Spleen (tissue), 11 donors: ENCODE results near the gene SPC24. TPM values are rescaled to one million over a fixed set of nuclear protein-coding genes. Genes with fewer than 3 reads are reported as not detected.

Experiments
- DNase-seq: peaks from one replicate; pipeline ENCODE4 v3.0.0-alpha.2; 2020
- H3K27ac ChIP-seq, 8 donors: fragments of 200-600 bp; sonication (generic) in 7 of 8; 1 replicate in 4 of 8; 2 replicates in 4 of 8; pipeline versions ENCODE4 v1.5.0 to v1.8.0; 2016 to 2021; ENCODE audit warnings: inconsistent platforms in 4 of 8, mild to moderate bottlenecking in 4 of 8, moderate library complexity in 1 of 8
- H3K27me3 ChIP-seq, 7 donors: fragments of 200-600 bp; sonication (generic) in 6 of 7; replicated peaks in 1 of 7; 1 replicate in 4 of 7; 2 replicates in 3 of 7; pipeline versions ENCODE4 v1.5.0 to v1.8.0; 2016 to 2021; ENCODE audit warnings: inconsistent platforms in 3 of 7, mild to moderate bottlenecking in 1 of 7
- H3K36me3 ChIP-seq, 6 donors: fragments of 200-600 bp; sonication (generic) in 5 of 6; 1 replicate in 4 of 6; 2 replicates in 2 of 6; pipeline versions ENCODE4 v1.5.0 to v1.8.0; 2016 to 2021; ENCODE audit warnings: inconsistent platforms in 2 of 6
- H3K4me1 ChIP-seq, 6 donors: fragments of 200-600 bp; sonication (generic) in 5 of 6; 1 replicate in 3 of 6; 2 replicates in 3 of 6; pipeline versions ENCODE4 v1.5.0 to v1.8.0; 2016 to 2021; ENCODE audit warnings: inconsistent platforms in 3 of 6
- H3K4me3 ChIP-seq, 8 donors: fragments of 200-600 bp; sonication (generic) in 7 of 8; 1 replicate in 4 of 8; 2 replicates in 4 of 8; pipeline versions ENCODE4 v1.5.0 to v1.8.0; 2016 to 2021; ENCODE audit warnings: inconsistent platforms in 4 of 8, mild to moderate bottlenecking in 4 of 8, moderate library complexity in 2 of 8
- H3K9me3 ChIP-seq, 8 donors: fragments of 200-600 bp; sonication (generic) in 7 of 8; 1 replicate in 4 of 8; 2 replicates in 4 of 8; pipeline versions ENCODE4 v1.5.0 to v1.8.0; 2016 to 2021; ENCODE audit warnings: inconsistent platforms in 4 of 8
- POLR2A ChIP-seq, 3 donors: fragments of 450-650 bp; IDR thresholded peaks; one replicate each; pipeline ENCODE4 v1.5.1; 2017; ENCODE audit warnings: antibody characterized with exemption in 3 of 3, mild to moderate bottlenecking in 1 of 3
- POLR2AphosphoS5 ChIP-seq, 3 donors: sonication (generic); formaldehyde crosslinking; IDR thresholded peaks; one replicate each; pipeline ENCODE4 v1.5.1; 2017; ENCODE audit warnings: antibody characterized with exemption in 3 of 3
- WGBS, 5 donors: extraction: QIAGEN DNeasy Blood & Tissue Kit in 3 of 5; methylation state at CpG; one replicate each; pipeline versions ENCODE4 v1.1.5 to v1.1.7; 2013 to 2018; 5-methylcytosine and 5-hydroxymethylcytosine counted together
- intact Hi-C: fragments of 100-400 bp; cut with DNase I; formaldehyde crosslinking; loops from one replicate; pipeline ENCODE4 v1.15.0; 2023; ENCODE audit warnings: low total_unique reads
- polyA plus RNA-seq, 3 donors: library from polyadenylated mRNA; stranded (reverse); fragments of 200-250 nt; gene quantifications; one replicate each; pipeline ENCODE4 v1.2.1, GENCODE V29; 2013
- total RNA-seq, 7 donors: library from RNA; depleted of rRNA in 3 of 7; stranded (reverse); fragments of >200 nt in 3 of 7; fragmentation: NEBNext Ultra II Directional in 4 of 7; extraction: Animal tissue kit (Norgen Biotek cat#: 25700) in 4 of 7; gene quantifications; one replicate each; pipeline versions ENCODE4 v1.1.0 to v1.2.1, GENCODE V29; 2016 to 2021
- TF ChIP-seq, protein P1 (sequence below), 11 experiments: fragments of 200-600 bp in 7 of 11; fragments of 450-650 bp in 4 of 11; sonication (generic) in 4 of 11; IDR thresholded peaks in 8 of 11; conservative IDR thresholded peaks in 3 of 11; 1 replicate in 7 of 11; 2 replicates in 4 of 11; pipeline versions ENCODE4 v1.4.0 to v1.8.0; 2016 to 2021; ENCODE audit warnings: antibody characterized with exemption in 11 of 11, inconsistent platforms in 4 of 11, mild to moderate bottlenecking in 1 of 11
- donor health status: healthy with polysubstance abuse.
- donor health status: DM: no; HTN: no; CAD: no; lungs with moderate emphysema.
- donor health status: DM: no; HTN: no; CAD: no.
- donor health status: Bipolar disorder and iron deficiency.
- donor health status: healthy.
- donor health status: DM: no; HTN: no; CAD: no.
- donor health status: DM: yes; HTN: yes; CAD: no.

SPC24 gene
- total and polyA plus RNA-seq, 10 donors = 1.7 to 9.7 (median 3.7) TPM

DNA sequence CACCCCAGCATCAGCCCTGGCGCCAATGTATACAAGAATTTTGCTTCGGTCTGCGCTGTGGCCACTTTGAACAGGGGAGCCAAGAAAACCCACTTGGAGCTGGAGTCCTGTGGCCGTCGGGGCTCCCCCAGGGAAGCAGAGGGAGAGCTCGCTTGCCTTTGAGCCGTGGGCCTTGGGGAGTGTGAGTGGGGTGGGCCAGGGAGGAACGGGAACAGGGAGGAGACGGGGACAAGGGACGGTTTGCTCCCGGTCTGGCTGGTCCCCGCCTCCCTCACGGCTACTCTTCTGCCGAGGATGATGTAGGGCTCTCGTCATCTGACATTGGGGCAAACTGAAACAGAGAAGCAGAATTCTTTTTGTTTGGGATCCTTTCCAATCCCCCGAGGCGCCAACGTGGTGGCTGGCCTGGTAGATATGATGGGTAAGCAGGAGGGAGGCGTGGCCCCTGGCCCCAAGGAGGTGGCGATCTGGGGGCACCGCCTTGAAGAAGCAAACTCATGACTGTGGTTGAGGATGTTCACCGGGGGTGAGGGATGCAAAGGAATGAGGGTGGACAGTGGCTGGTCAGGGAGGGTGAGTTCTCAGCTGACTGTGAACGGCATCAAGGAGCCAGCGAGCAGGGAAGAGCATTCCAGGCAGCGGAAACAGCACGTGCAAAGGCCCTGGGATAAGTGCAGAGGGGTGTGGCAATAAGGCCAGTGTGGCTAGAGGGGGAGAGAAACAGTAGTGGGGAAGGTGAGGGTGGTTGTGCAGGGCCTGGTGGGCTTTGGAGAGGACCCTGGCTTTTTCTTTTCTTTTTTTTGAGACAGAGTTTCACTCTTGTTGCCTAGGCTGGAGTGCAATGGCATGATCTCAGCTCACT is 10.9 kb upstream of the SPC24 start:
- TF ChIP-seq, protein P1, sequence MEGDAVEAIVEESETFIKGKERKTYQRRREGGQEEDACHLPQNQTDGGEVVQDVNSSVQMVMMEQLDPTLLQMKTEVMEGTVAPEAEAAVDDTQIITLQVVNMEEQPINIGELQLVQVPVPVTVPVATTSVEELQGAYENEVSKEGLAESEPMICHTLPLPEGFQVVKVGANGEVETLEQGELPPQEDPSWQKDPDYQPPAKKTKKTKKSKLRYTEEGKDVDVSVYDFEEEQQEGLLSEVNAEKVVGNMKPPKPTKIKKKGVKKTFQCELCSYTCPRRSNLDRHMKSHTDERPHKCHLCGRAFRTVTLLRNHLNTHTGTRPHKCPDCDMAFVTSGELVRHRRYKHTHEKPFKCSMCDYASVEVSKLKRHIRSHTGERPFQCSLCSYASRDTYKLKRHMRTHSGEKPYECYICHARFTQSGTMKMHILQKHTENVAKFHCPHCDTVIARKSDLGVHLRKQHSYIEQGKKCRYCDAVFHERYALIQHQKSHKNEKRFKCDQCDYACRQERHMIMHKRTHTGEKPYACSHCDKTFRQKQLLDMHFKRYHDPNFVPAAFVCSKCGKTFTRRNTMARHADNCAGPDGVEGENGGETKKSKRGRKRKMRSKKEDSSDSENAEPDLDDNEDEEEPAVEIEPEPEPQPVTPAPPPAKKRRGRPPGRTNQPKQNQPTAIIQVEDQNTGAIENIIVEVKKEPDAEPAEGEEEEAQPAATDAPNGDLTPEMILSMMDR (IDR thresholded peaks at IDR 0.05 in 8 of 11, conservative IDR thresholded peaks at IDR 0.05 in 3 of 11) = no peak
- TF ChIP-seq POLR2A (IDR thresholded peaks at IDR 0.05) = no peak
- peak in 2 of 3 donors; percentile 63 to 66 for TF ChIP-seq POLR2AphosphoS5 (IDR thresholded peaks at IDR 0.05)
- DNase-seq = no peak
- Histone ChIP-seq H3K9me3 (no peaks in the 10 kb centered on the region), H3K27ac (peak overlapping the region in 7 of 8 donors; percentile 29 to 77 (median 63)), H3K27me3 (no peaks in the 10 kb centered on the region), H3K4me3 (no peak overlapping the region), H3K4me1 (peaks cover 0 to 8% (median 0%) of the 10 kb centered on the region in 6 donors), H3K36me3 (peaks cover 0 to 52% (median 9%) of the 10 kb centered on the region in 6 donors)
- 78 to 88% (median 84%) methylated on average over 26 of the region's 26 CpGs for WGBS, 5 donors
- intact Hi-C loops = no loop called here

DNA sequence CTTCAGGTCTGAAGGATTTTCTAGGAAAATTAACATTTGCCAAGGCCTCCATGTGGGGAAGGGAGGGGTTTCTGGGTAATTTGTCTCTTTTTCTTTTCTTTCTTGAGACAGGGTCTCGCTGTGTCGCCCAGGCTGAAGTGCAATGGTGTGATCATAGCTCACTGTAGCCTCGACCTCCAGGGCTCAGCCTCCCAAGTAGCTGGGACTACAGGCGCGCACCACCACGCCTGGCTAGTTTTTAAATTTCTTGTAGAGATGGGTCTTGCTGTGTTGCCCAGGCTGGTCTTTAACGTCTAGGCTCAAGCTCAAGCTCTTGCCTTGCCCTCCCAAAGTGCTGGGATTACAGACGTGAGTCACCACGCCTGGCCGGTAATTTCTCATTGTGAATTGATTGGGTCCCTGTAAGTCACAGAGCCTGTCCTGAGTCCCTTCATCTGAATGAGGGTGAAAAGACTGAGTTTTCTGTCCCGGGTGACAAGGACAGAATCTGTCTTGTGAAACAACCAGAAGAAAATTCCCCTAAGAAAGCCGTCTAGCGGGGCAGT is 10.0 kb upstream of the SPC24 start:
- TF ChIP-seq POLR2AphosphoS5 (IDR thresholded peaks at IDR 0.05) = no peak
- no peak for TF ChIP-seq POLR2A (IDR thresholded peaks at IDR 0.05)
- TF ChIP-seq, protein P1 (IDR thresholded peaks at IDR 0.05 in 8 of 11, conservative IDR thresholded peaks at IDR 0.05 in 3 of 11) = no peak

DNA sequence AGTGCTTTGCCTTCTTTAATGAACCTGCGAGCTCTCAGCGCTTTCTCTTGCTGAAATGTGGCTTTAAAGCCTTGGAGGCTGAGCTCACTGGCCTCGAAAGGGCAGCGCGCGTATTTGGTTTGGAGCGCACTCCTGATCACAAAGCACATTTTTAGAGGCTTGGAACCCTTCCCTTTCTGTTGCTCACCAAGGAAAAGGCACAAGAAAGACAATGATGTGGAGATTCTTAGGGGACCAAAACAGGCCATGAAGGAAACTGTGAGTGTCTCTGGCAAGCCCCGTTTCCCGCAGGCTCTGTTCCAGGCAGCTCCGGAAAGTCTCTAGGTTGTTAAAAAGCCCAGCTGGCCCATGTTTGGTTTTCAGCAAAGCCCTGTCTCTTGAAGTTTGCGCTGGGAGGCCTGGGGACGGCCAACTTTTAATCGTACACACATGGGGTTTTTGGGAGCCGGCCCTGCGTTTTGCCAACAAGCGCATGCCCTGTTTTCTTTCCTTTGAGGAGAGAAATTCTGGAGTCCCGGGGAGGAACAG is 9.4 kb upstream of the SPC24 start:
- DNase-seq = no peak
- intact Hi-C loops = no loop called here
- TF ChIP-seq POLR2AphosphoS5 (IDR thresholded peaks at IDR 0.05) = peak in 2 of 3 donors; percentile 35 to 36
- TF ChIP-seq, protein P1 (IDR thresholded peaks at IDR 0.05 in 8 of 11, conservative IDR thresholded peaks at IDR 0.05 in 3 of 11) = no peak
- 81 to 90% (median 88%) methylated on average over 17 of the region's 17 CpGs for WGBS, 5 donors
- H3K4me3 ChIP-seq = no peak overlapping the region
- peaks cover 0 to 12% (median 9%) of the 10 kb centered on the region in 8 donors for H3K9me3 ChIP-seq
- H3K27ac ChIP-seq = peak overlapping the region in 7 of 8 donors; percentile 31 to 77 (median 65)
- no peaks in the 10 kb centered on the region for H3K27me3 ChIP-seq
- peaks cover 0 to 37% (median 9%) of the 10 kb centered on the region in 6 donors for H3K36me3 ChIP-seq
- peaks cover 0 to 11% (median 0%) of the 10 kb centered on the region in 6 donors for H3K4me1 ChIP-seq

More for the DNA sequence above, 10.0 kb upstream of the SPC24 start:
- peaks cover 0 to 6% (median 4%) of the 10 kb centered on the region in 8 donors for H3K9me3 ChIP-seq
- DNase-seq = no peak
- intact Hi-C loops = no loop called here
- H3K4me3 ChIP-seq = no peak overlapping the region
- peaks cover 0 to 43% (median 9%) of the 10 kb centered on the region in 6 donors for H3K36me3 ChIP-seq
- WGBS, 5 donors = 83 to 93% (median 90%) methylated on average over 13 of the region's 13 CpGs
- peaks cover 0 to 8% (median 0%) of the 10 kb centered on the region in 6 donors for H3K4me1 ChIP-seq
- H3K27me3 ChIP-seq = no peaks in the 10 kb centered on the region
- H3K27ac ChIP-seq = peak overlapping the region in 7 of 8 donors; percentile 31 to 77 (median 65)
